Type B pancreatic cell (in vitro differentiated cells): ENCODE data around the gene BCL11B. TPM values are rescaled to one million over a fixed set of nuclear protein-coding genes. Genes with fewer than 3 reads are reported as not detected.

Source experiments
- DNase-seq: peaks from one replicate; pipeline ENCODE4 v3.0.0; 2021; ENCODE audit warnings: mixed read lengths; ENCODE audit not compliant: unreplicated experiment; ENCODE audit errors: extremely low spot score
- H3K27ac Mint-ChIP-seq: 2 replicates; pipeline ENCODE4 v1.8.0; 2021; ENCODE audit warnings: mild to moderate bottlenecking, mixed read lengths
- H3K27me3 Mint-ChIP-seq: 2 replicates; pipeline ENCODE4 v1.8.0; 2021; ENCODE audit warnings: mixed read lengths
- H3K36me3 Mint-ChIP-seq: 2 replicates; pipeline ENCODE4 v1.8.0; 2021; ENCODE audit warnings: mixed read lengths
- H3K4me1 Mint-ChIP-seq: one replicate; pipeline ENCODE4 v1.8.0; 2021; ENCODE audit warnings: mixed read lengths; ENCODE audit not compliant: unreplicated experiment
- H3K4me3 Mint-ChIP-seq: 2 replicates; pipeline ENCODE4 v1.8.0; 2021; ENCODE audit warnings: mild to moderate bottlenecking, mixed read lengths
- H3K9me3 Mint-ChIP-seq: 2 replicates; pipeline ENCODE4 v1.8.0; 2021; ENCODE audit warnings: mixed read lengths
- CTCF ChIP-seq: fragments of 200-600 bp; sonication (generic); conservative IDR thresholded peaks from 2 replicates; pipeline ENCODE4 v1.5.0; 2021; ENCODE audit warnings: antibody characterized with exemption, mild to moderate bottlenecking
- total RNA-seq: library from RNA; stranded (reverse); gene quantifications from 2 replicates; pipeline ENCODE4 v1.2.1, GENCODE V29; 2021; ENCODE audit warnings: low replicate concordance

BCL11B gene
- total RNA-seq, 1 donor from 2014 or later: 11.4 TPM

GRCh38 chr14:99282261-99283050 lies 10.5 kb upstream of the BCL11B start:
- Mint-ChIP-seq H3K27ac (no peak overlapping the region), H3K27me3 (peaks cover 47% of the 10 kb centered on the region), H3K4me1 (peaks cover 2% of the 10 kb centered on the region), H3K9me3 (no peaks in the 10 kb centered on the region), H3K4me3 (no peak overlapping the region), H3K36me3 (no peaks in the 10 kb centered on the region)
- DNase-seq: no peak
- TF ChIP-seq CTCF: no peak

- Mint-ChIP-seq H3K9me3 (no peaks in the 10 kb centered on the region), H3K4me1 (peaks cover 5% of the 10 kb centered on the region), H3K4me3 (no peak overlapping the region), H3K27me3 (peaks cover 54% of the 10 kb centered on the region), H3K27ac (no peak overlapping the region), H3K36me3 (no peaks in the 10 kb centered on the region)
- no peak for DNase-seq
- TF ChIP-seq CTCF: no peak
Measured at GRCh38 chr14:99281396-99281795, 9.4 kb upstream of the BCL11B start.

GRCh38 chr14:99280852-99281251 lies 8.9 kb upstream of the BCL11B start:
- no peak for DNase-seq
- no peak for TF ChIP-seq CTCF
- Mint-ChIP-seq H3K27me3 (peaks cover 60% of the 10 kb centered on the region), H3K27ac (no peak overlapping the region), H3K9me3 (no peaks in the 10 kb centered on the region), H3K36me3 (no peaks in the 10 kb centered on the region), H3K4me1 (peaks cover 5% of the 10 kb centered on the region), H3K4me3 (no peak overlapping the region)

- peaks cover 5% of the 10 kb centered on the region for H3K4me1 Mint-ChIP-seq
- no peak for TF ChIP-seq CTCF
- H3K4me3 Mint-ChIP-seq: no peak overlapping the region
- H3K27ac Mint-ChIP-seq: no peak overlapping the region
- no peaks in the 10 kb centered on the region for H3K9me3 Mint-ChIP-seq
- H3K36me3 Mint-ChIP-seq: no peaks in the 10 kb centered on the region
- peaks cover 63% of the 10 kb centered on the region for H3K27me3 Mint-ChIP-seq
- no peak for DNase-seq
Measured at GRCh38 chr14:99280066-99280731, 8.2 kb upstream of the BCL11B start.

- H3K9me3 Mint-ChIP-seq: no peaks in the 10 kb centered on the region
- H3K4me3 Mint-ChIP-seq: no peak overlapping the region
- H3K27ac Mint-ChIP-seq: no peak overlapping the region
- H3K36me3 Mint-ChIP-seq: no peaks in the 10 kb centered on the region
- H3K27me3 Mint-ChIP-seq: peaks cover 69% of the 10 kb centered on the region
- no peak for TF ChIP-seq CTCF
- DNase-seq: no peak
- H3K4me1 Mint-ChIP-seq: peaks cover 9% of the 10 kb centered on the region
Measured at GRCh38 chr14:99278836-99279235, 6.8 kb upstream of the BCL11B start.
